ENCODE results near the gene EML3.

The EML3 gene

GRCh38 chr11:62552485-62553079 is 60.0 kb downstream of the EML3 start:
- no peak for DNase-seq (ENCODE audit: low spot score)
